Upper lobe of left lung (tissue), 6 donors: Measurements from ENCODE around the gene RERE. TPM values are rescaled to one million over a fixed set of nuclear protein-coding genes. Genes with fewer than 3 reads are reported as not detected.

Experiments
- ATAC-seq, 2 donors: fragments of 200-7000 bp; cut with Tn5 transposase; one replicate each; pipeline ENCODE4 v1.9.1; 2022; ENCODE audit warnings: mild to moderate bottlenecking in 2 of 2, moderate library complexity in 2 of 2; ENCODE audit not compliant: low FRiP score in 2 of 2
- DNase-seq, 2 donors: peaks; one replicate each; pipeline ENCODE4 v3.0.0-alpha.2; 2019 to 2020
- H3K27ac ChIP-seq, 4 donors: fragments of 200-600 bp; sonication (generic); one replicate each; pipeline ENCODE4 v1.5.1; 2016 to 2019
- H3K27me3 ChIP-seq, 4 donors: fragments of 200-600 bp; sonication (generic); one replicate each; pipeline ENCODE4 v1.5.1; 2017 to 2019
- H3K36me3 ChIP-seq, 4 donors: fragments of 200-600 bp; sonication (generic); one replicate each; pipeline ENCODE4 v1.5.1; 2016 to 2019
- H3K4me1 ChIP-seq, 4 donors: fragments of 200-600 bp; sonication (generic); one replicate each; pipeline ENCODE4 v1.5.1; 2018 to 2019
- H3K4me3 ChIP-seq, 4 donors: fragments of 200-600 bp; sonication (generic); one replicate each; pipeline ENCODE4 v1.5.1; 2017 to 2019; ENCODE audit warnings: mild to moderate bottlenecking in 2 of 4, moderate library complexity in 1 of 4
- H3K9me3 ChIP-seq, 4 donors: fragments of 200-600 bp; sonication (generic); one replicate each; pipeline ENCODE4 v1.5.1; 2018 to 2019
- CTCF ChIP-seq, 6 experiments: fragments of 450-650 bp in 4 of 6; fragments of 200-600 bp in 2 of 6; sonication (generic) in 2 of 6; IDR thresholded peaks; one replicate each; pipeline ENCODE4 v1.5.1; 2016 to 2019; ENCODE audit warnings: antibody characterized with exemption in 6 of 6
- EP300 ChIP-seq, 4 donors: sonication (generic); formaldehyde crosslinking; IDR thresholded peaks; one replicate each; pipeline ENCODE4 v1.5.1; 2017; ENCODE audit warnings: antibody characterized with exemption in 4 of 4, control low read depth in 2 of 4
- POLR2A ChIP-seq, 4 donors: fragments of 450-650 bp; IDR thresholded peaks; one replicate each; pipeline ENCODE4 v1.5.1; 2016 to 2017; ENCODE audit warnings: antibody characterized with exemption in 4 of 4, mild to moderate bottlenecking in 2 of 4
- POLR2AphosphoS5 ChIP-seq, 2 donors: sonication (generic); formaldehyde crosslinking; IDR thresholded peaks; one replicate each; pipeline ENCODE4 v1.5.1; 2017; ENCODE audit warnings: antibody characterized with exemption in 2 of 2
- WGBS, 2 donors: methylation state at CpG; one replicate each; pipeline ENCODE4 v1.1.5; 2017 to 2018; 5-methylcytosine and 5-hydroxymethylcytosine counted together
- total RNA-seq, 6 donors: library from RNA; depleted of rRNA in 4 of 6; stranded (reverse); fragments of >200 nt in 4 of 6; gene quantifications; one replicate each; pipeline versions ENCODE4 v1.1.0 to v1.2.1, GENCODE V29; 2016 to 2021
- donor health status: DM: no; HTN: no; CAD: no; lungs with moderate emphysema.
- donor health status: DM: no; HTN: yes; CAD: no; lungs with severe emphysema.

The RERE gene
- total RNA-seq, 6 donors from 2014 or later: 75.5 to 222 (median 104) TPM

DNA sequence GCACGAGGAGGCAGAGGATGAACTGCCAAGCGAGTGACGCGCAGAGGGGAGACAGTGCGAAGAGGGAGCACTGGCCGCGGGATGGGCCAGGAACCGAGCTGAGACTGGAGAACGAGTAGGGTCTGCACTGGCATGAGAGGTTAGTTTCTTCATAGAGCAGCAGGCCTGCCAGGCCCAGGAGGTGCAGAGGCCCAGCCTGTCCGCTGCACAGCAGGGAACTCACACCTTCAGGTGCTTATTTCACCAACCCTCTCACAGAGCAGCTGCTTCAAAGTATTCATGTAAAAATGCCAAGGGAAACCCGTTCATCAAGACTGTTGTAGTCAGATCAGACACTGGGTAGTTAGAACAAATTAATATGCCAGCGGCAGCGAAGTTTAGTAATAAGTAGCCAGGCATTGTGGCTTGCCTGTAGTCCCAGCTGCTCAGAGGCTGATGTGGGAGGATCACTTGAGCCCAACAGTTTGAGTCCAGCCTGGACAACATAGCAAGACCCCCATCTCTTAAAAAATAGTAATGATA lies 355.0 kb downstream of the RERE start:
- Histone ChIP-seq H3K4me1 (peaks cover 54 to 69% (median 64%) of the 10 kb centered on the region in 4 donors), H3K4me3 (no peak overlapping the region), H3K9me3 (no peaks in the 10 kb centered on the region), H3K27ac (peak overlapping the region; percentile 64 to 87 (median 81)), H3K27me3 (no peaks in the 10 kb centered on the region), H3K36me3 (no peaks in the 10 kb centered on the region)
- no peak for TF ChIP-seq EP300 (IDR thresholded peaks at IDR 0.05)
- no peak for TF ChIP-seq POLR2AphosphoS5 (IDR thresholded peaks at IDR 0.05)
- TF ChIP-seq CTCF (IDR thresholded peaks at IDR 0.05): no peak
- TF ChIP-seq POLR2A (IDR thresholded peaks at IDR 0.05): no peak
- ATAC-seq (no peak), DNase-seq (peak in 1 of 2 donors; percentile 50)
- WGBS, 2 donors: 61% methylated on average over 13 of the region's 13 CpGs

DNA sequence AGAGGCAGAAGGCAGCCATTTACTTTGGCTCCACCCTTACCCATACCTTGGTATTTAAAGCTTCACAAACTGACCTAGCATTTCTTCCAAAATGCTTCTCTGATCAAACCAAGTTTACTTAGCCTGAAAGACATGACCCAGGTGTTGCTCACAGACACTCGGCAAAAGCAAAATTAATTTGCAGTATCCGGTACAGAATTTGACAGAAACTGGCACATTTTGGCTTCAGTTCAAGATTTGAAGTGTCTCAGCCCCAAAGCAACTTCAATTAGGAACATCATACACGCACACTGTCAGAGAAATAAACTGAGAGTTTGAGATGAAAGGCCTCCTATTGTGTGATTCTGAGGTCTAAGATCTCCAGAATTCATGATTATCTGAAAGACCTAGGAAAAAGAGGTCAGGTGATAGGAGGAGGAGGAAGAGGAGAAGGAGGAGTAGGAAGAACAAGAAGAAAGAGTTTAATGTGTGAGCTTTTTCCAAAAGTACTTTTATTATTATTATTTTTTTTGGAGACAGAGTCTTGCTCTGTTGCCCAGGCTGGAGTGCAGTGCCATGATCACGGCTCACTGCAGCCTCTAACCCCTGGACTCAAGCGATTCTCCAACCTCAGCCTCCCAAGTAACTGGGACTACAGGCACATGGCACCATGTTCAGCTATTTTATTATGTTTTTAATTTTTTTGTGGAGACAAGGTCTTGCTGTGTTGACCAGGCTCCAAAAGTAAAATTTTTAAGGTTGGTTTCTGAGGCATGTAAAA lies 355.9 kb downstream of the RERE start:
- Histone ChIP-seq H3K4me1 (peaks cover 60 to 73% (median 66%) of the 10 kb centered on the region in 4 donors), H3K27ac (peak overlapping the region; percentile 64 to 87 (median 81)), H3K4me3 (no peak overlapping the region), H3K36me3 (no peaks in the 10 kb centered on the region), H3K9me3 (no peaks in the 10 kb centered on the region), H3K27me3 (no peaks in the 10 kb centered on the region)
- TF ChIP-seq EP300 (IDR thresholded peaks at IDR 0.05): no peak
- TF ChIP-seq POLR2AphosphoS5 (IDR thresholded peaks at IDR 0.05): no peak
- no peak for TF ChIP-seq POLR2A (IDR thresholded peaks at IDR 0.05)
- TF ChIP-seq CTCF (IDR thresholded peaks at IDR 0.05): no peak
- WGBS, 2 donors: 68 to 72% methylated on average over 5 of the region's 5 CpGs
- DNase-seq (no peak), ATAC-seq (no peak)

- 85% methylated on average over 5 of the region's 5 CpGs for WGBS, 2 donors
- TF ChIP-seq POLR2AphosphoS5 (IDR thresholded peaks at IDR 0.05) (no peak), CTCF (IDR thresholded peaks at IDR 0.05) (no peak), EP300 (IDR thresholded peaks at IDR 0.05) (no peak), POLR2A (IDR thresholded peaks at IDR 0.05) (no peak)
- DNase-seq: no peak
- no peaks in the 10 kb centered on the region for H3K27me3 ChIP-seq
- peak overlapping the region in 2 of 4 donors; percentile 80 to 82 for H3K27ac ChIP-seq
- no peaks in the 10 kb centered on the region for H3K36me3 ChIP-seq
- no peaks in the 10 kb centered on the region for H3K9me3 ChIP-seq
- H3K4me3 ChIP-seq: no peak overlapping the region
- no peak for ATAC-seq
- H3K4me1 ChIP-seq: peaks cover 61 to 73% (median 66%) of the 10 kb centered on the region in 4 donors
These were observed 356.7 kb downstream of the RERE start for GRCh38 chr1:8460784-8461183.

DNA sequence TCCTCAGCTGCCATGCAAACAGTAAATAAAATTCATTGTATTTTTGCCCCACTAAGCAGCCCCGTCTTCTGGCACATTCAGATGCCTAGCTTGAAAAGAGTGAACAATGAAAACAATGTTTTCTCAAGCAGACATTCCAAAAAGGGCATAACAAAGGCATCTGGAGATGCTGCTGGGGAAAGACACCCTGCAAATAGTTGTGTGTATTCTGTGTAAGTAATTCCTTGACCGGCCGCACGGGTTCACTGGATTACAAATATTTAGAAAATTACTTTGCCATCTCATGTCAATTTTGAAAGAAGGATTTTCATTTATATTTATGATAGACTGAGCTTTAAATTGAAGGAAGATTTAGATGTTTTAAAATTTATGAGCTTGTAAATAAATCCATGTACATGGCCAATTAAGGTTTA lies 357.3 kb downstream of the RERE start:
- no peaks in the 10 kb centered on the region for H3K36me3 ChIP-seq
- no peak overlapping the region for H3K4me3 ChIP-seq
- no peaks in the 10 kb centered on the region for H3K27me3 ChIP-seq
- H3K4me1 ChIP-seq: peaks cover 61 to 70% (median 66%) of the 10 kb centered on the region in 4 donors
- ATAC-seq (no peak), DNase-seq (no peak)
- no peaks in the 10 kb centered on the region for H3K9me3 ChIP-seq
- 74 to 82% methylated on average over 4 of the region's 4 CpGs for WGBS, 2 donors
- TF ChIP-seq EP300 (IDR thresholded peaks at IDR 0.05) (no peak), CTCF (IDR thresholded peaks at IDR 0.05) (no peak)
- H3K27ac ChIP-seq: no peak overlapping the region
